SU-DHL-6 (cell line): ENCODE measurements around the gene AMFR.

Experiments used
- EZH2phosphoT487 ChIP-seq: fragments of 200-600 bp; sonication (generic), shearing (Covaris generic); conservative IDR thresholded peaks from 2 replicates; pipeline ENCODE4 v1.6.1; 2018; ENCODE audit warnings: mild to moderate bottlenecking, antibody characterized with exemption, low read length, moderate library complexity, mixed read lengths
- TF ChIP-seq, protein P1 (sequence below): fragments of 200-600 bp; sonication (generic); IDR thresholded peaks from one replicate; pipeline ENCODE4 v1.5.1; 2017; ENCODE audit warnings: antibody characterized with exemption, mild to moderate bottlenecking, low read length, moderate library complexity; ENCODE audit not compliant: insufficient read depth, poor library complexity, severe bottlenecking

DNA sequence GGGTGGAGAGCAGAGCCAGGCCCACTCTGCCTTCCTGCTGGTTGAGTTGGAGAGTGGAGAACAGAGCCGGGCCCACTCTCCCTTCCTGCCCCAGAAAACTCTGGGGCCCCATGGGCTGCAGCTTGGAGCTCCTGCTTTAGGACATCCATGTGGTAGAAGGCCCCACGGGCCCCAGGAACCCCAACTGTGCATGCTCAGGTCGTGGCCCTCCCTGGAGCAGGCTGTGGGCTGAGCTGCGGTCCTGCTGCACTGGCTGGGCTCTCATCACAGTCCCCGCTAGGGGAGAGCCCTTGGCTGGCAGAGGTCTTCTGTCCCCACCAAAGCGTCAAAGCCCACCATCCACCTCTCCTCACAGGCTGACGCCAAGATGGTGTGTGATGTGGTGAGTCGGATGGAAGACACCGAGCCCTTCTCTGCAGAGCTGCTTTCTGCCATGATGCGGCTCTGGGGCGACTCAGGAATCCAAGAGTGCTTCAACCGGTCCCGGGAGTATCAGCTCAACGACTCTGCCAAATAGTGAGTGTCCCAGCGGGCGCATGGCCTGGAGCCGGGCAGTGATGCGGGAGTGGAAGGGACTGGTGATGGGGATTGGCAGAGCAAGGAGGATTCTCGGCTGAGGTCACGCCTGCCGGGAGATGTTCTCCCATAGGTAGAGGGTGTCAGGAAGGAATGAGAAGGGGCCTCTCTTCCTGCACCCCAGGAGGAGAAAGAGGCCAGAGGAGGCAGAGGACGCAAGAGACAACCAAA lies 96.9 kb downstream of the AMFR start:
- TF ChIP-seq, protein P1, sequence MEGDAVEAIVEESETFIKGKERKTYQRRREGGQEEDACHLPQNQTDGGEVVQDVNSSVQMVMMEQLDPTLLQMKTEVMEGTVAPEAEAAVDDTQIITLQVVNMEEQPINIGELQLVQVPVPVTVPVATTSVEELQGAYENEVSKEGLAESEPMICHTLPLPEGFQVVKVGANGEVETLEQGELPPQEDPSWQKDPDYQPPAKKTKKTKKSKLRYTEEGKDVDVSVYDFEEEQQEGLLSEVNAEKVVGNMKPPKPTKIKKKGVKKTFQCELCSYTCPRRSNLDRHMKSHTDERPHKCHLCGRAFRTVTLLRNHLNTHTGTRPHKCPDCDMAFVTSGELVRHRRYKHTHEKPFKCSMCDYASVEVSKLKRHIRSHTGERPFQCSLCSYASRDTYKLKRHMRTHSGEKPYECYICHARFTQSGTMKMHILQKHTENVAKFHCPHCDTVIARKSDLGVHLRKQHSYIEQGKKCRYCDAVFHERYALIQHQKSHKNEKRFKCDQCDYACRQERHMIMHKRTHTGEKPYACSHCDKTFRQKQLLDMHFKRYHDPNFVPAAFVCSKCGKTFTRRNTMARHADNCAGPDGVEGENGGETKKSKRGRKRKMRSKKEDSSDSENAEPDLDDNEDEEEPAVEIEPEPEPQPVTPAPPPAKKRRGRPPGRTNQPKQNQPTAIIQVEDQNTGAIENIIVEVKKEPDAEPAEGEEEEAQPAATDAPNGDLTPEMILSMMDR, result no peak
- TF ChIP-seq EZH2phosphoT487, result no peak
